Inferior parietal cortex (tissue), 1 donor: ENCODE results near the gene NTNG1.

ENCODE experiments used
- DNase-seq: peaks from one replicate; pipeline ENCODE4 v3.0.0-alpha.2; 2016; ENCODE audit errors: extremely low spot score

Gene NTNG1

GRCh38 chr1:107501081-107501605 is 360.3 kb downstream of the NTNG1 start:
- DNase-seq = no peak

GRCh38 chr1:107510347-107510746 is 369.5 kb downstream of the NTNG1 start:
- DNase-seq = no peak

GRCh38 chr1:107512836-107513235 is 372.0 kb downstream of the NTNG1 start:
- no peak for DNase-seq

DNA sequence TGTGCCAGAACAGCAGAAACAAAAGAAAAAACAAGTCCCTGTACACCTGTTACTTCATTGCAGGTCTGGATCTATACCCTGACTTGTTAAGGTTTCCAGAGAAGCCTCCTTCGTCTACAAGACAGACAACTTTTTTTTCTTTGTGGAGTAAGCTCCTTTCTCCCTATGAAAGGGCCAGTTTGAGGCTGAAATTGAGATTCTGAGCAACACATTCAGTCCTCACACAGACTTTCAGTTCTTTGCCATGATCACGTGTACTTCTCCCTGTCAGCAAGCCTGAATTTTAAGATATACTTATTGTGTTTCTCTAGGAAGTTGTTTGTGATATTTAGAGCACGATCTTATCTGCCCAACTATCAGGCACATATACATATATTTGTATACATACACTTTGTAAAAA is 374.0 kb downstream of the NTNG1 start:
- DNase-seq = no peak

GRCh38 chr1:107515702-107516101 is 374.9 kb downstream of the NTNG1 start:
- no peak for DNase-seq

DNA sequence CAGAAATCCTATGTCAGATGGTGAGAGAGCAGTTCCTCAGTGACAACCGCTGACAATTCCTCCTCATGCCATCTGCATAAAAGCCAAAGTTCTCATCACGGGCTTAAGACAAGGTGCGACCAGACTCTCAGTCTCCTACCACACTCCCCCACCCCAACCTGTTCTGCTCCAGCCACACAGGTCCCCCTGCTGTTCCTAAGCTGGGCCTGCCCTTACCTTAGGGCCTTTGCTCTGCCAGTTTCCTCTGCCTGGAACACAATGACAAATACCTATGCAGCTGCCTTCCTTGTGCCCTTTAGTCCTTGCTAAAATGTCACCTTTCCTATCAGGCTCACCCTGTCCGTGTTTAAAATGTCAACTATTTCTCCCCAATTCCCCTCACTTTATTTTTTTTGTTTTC is 382.2 kb downstream of the NTNG1 start:
- no peak for DNase-seq

DNA sequence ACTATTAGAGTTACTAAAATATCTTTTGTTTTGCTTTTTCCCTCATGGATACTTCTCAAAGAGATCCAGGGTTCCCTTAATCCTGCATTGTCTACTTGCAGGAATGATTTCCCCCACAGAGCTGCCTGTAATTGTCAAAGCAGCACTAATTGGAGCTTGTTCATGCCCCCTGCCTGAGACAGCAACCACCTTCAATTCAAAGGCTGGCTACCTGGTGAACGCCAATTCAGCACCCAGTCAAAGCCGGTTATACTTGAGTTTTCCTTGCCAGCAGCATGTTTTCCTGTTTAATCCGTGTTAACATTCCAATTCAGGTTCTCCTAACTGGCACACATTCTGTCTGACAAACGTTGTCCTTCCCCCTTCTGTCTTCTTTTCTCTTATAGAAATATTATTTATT is 382.9 kb downstream of the NTNG1 start:
- no peak for DNase-seq

- DNase-seq = no peak
Observed at GRCh38 chr1:107524301-107524700, 383.5 kb downstream of the NTNG1 start.

DNA sequence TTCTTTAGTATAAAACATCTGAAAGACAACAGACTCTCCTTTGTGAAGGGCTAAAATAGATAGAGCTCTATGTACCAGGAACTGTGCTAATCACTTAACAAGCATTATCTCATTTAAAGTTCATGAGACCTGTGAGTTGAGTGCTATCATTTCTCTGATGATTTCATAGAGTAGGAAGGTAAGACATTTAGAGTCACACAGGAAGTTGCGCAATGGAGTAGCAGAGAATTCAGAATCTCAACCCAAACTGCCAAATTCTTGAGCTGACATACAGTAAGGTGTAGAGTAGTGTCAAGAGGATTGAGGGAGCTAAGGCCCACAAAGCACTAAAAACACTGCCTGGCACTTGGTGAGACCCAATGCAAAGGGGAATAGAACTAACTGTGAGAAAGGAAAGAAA is 384.3 kb downstream of the NTNG1 start:
- DNase-seq = no peak

GRCh38 chr1:107525961-107526360 is 385.1 kb downstream of the NTNG1 start:
- DNase-seq = no peak

DNA sequence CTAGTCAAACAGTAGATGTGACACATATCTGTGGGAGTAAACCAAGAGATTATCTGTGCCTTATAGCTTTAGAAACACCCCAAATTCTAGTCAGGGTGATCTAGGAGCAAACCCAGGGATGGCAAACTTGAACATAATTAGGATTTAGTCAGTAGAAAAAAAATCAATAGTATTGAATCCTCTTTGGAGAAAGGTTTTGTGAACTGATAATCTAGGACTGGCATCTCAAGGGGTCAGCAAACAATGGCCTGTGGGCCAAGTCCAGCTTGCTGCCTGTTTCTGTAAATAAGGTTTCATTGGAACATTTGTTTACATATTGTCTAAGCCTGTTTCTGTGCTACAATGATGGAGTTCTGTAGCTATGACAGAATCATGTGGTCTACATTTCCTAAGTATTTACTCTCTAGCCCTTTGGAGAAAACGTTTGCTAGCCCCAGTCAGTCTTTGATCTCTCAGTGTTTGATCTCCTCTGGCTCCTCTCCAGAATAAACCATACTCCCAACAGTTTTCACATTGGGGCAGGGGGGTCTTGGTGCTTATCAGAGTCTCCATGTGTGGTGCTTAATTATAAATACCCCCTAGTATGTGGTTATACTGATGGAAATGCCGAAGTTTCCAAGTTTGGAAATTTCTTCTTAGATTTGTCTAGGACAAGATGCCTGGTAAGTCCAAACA is 385.8 kb downstream of the NTNG1 start:
- DNase-seq = no peak

GRCh38 chr1:107529511-107530149 is 388.8 kb downstream of the NTNG1 start:
- peak; percentile 62 for DNase-seq

GRCh38 chr1:107530543-107530942 is 389.7 kb downstream of the NTNG1 start:
- DNase-seq = no peak

DNA sequence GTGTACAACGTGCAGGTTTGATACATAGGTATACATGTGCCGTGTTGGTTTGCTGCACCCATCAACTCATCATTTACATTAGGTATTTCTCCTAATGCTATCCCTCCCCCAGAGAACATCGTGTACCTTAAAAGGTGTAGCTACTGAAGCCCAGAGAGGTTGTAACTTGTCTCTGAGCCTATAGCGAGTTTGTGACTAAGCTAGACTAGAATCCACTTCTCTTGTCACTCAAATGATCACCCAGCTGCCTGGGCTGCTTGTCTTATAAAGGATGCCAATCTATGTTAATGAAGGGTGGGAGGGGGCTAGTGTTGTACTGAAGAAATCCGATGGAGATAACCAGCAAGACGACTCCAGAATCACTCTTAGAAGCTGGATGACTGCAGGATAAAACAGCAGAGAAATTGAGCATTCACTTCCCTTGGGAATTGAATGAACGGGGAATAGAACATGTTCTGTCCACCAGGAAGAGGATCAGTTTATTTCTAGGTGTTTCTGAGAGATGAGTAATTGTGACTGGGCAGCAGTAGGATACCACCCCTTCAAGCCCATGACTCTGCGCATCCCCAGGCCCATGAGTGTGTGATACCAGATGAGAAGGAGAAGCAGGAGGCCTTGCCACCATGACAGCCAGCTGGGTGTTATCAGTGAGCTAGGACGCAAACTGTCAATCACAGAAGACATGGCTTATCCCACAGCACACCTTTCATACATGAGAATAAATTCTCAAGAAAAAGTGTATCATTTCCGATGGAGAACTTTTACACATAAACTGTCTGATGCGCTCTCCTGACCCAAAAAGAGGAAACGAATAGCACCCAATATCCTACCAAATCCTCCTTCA is 390.4 kb downstream of the NTNG1 start:
- no peak for DNase-seq

- DNase-seq = no peak
Observed at GRCh38 chr1:107532318-107532717, 391.5 kb downstream of the NTNG1 start.
